Lung (tissue), 12 donors: ENCODE measurements around the gene ADH5. TPM values are rescaled to one million over a fixed set of nuclear protein-coding genes. Genes with fewer than 3 reads are reported as not detected.

ENCODE experiments used
- ATAC-seq: fragments of 200-7000 bp; cut with Tn5 transposase; one replicate; pipeline ENCODE4 v1.9.1; 2020; ENCODE audit warnings: moderate number of reproducible peaks; ENCODE audit not compliant: insufficient read depth, low FRiP score
- DNase-seq, 3 donors: peaks; one replicate each; pipeline ENCODE4 v3.0.0-alpha.2; 2013 to 2017
- H3K27ac ChIP-seq, 2 donors: one replicate each; pipeline ENCODE4 v1.5.1; 2013; ENCODE audit warnings: mild to moderate bottlenecking in 2 of 2, moderate library complexity in 2 of 2, control low read depth in 1 of 2, inconsistent platforms in 1 of 2, low read depth in 1 of 2, low read length in 1 of 2
- H3K27me3 ChIP-seq, 3 donors: one replicate each; pipeline ENCODE4 v1.5.1; 2013; ENCODE audit warnings: low read length in 2 of 3; ENCODE audit not compliant: control insufficient read depth in 3 of 3, insufficient read depth in 3 of 3
- H3K36me3 ChIP-seq, 4 donors: one replicate each; pipeline ENCODE4 v1.5.1; 2013; ENCODE audit warnings: low read length in 4 of 4, mild to moderate bottlenecking in 1 of 4, moderate library complexity in 1 of 4; ENCODE audit not compliant: control insufficient read depth in 4 of 4, insufficient read depth in 4 of 4
- H3K4me1 ChIP-seq, 5 donors: one replicate each; pipeline ENCODE4 v1.5.1; 2013; ENCODE audit warnings: low read length in 5 of 5, mild to moderate bottlenecking in 2 of 5, moderate library complexity in 1 of 5; ENCODE audit not compliant: control insufficient read depth in 5 of 5, insufficient read depth in 5 of 5
- H3K4me3 ChIP-seq: one replicate; pipeline ENCODE4 v1.5.1; 2013; ENCODE audit warnings: mild to moderate bottlenecking, control low read depth, moderate library complexity
- H3K9ac ChIP-seq, 2 donors: one replicate each; pipeline ENCODE4 v1.5.1; 2013; ENCODE audit warnings: low read length in 2 of 2, control low read depth in 1 of 2; ENCODE audit not compliant: insufficient read depth in 1 of 2
- H3K9me3 ChIP-seq, 4 donors: one replicate each; pipeline ENCODE4 v1.5.1; 2013; ENCODE audit warnings: low read length in 3 of 4, mild to moderate bottlenecking in 1 of 4, moderate library complexity in 1 of 4; ENCODE audit not compliant: control insufficient read depth in 4 of 4, insufficient read depth in 3 of 4
- CTCF ChIP-seq: IDR thresholded peaks from 2 replicates; pipeline ENCODE4 v1.5.1; 2012; ENCODE audit warnings: mild to moderate bottlenecking; ENCODE audit errors: control extremely low read depth, extremely low read depth
- WGBS, 2 donors: extraction: QIAGEN DNeasy Blood & Tissue Kit; methylation state at CpG; one replicate each; pipeline ENCODE4 v1.1.7; 2013; 5-methylcytosine and 5-hydroxymethylcytosine counted together
- polyA plus RNA-seq, 2 donors: library from polyadenylated mRNA; stranded (reverse); fragments of 200-250 nt; gene quantifications; one replicate each; pipeline ENCODE4 v1.2.1, GENCODE V29; 2013
- total RNA-seq, 2 donors: library from RNA; depleted of rRNA in 1 of 2; stranded (reverse); fragments of >200 nt in 1 of 2; gene quantifications; one replicate each; pipeline ENCODE4 v1.2.1, GENCODE V29; 2014 to 2021
- donor health status: control.
- donor health status: control.
- donor health status: Bipolar disorder and iron deficiency.
- donor health status: healthy.
- donor health status: DM: yes; HTN: yes; CAD: no.

The ADH5 gene
- total and polyA plus RNA-seq, 4 donors = 83.7 to 143 (median 127) TPM

- peaks cover 0 to 10% (median 2%) of the 10 kb centered on the region in 4 donors for H3K9me3 ChIP-seq
- TF ChIP-seq CTCF = no peak
- no peak overlapping the region for H3K4me3 ChIP-seq
- no peaks in the 10 kb centered on the region for H3K27me3 ChIP-seq
- DNase-seq = no peak
- WGBS, 2 donors = 95 to 97% methylated on average over 1 of the region's 1 CpG
- ATAC-seq = no peak
- no peak overlapping the region for H3K9ac ChIP-seq
- peaks cover 0 to 6% (median 0%) of the 10 kb centered on the region in 5 donors for H3K4me1 ChIP-seq
- peaks cover 0 to 6% (median 4%) of the 10 kb centered on the region in 4 donors for H3K36me3 ChIP-seq
- H3K27ac ChIP-seq = no peak overlapping the region
These were observed 50.4 kb downstream of the ADH5 start for GRCh38 chr4:99038213-99038612.

- no peak for TF ChIP-seq CTCF
- 96 to 97% methylated on average over 4 of the region's 4 CpGs for WGBS, 2 donors
- H3K9ac ChIP-seq = no peak overlapping the region
These were observed 54.6 kb downstream of the ADH5 start for GRCh38 chr4:99033956-99034355.

GRCh38 chr4:99029852-99030251 lies 58.7 kb downstream of the ADH5 start:
- Histone ChIP-seq H3K36me3 (peaks cover 0 to 5% (median 3%) of the 10 kb centered on the region in 4 donors), H3K9ac (no peak overlapping the region), H3K4me1 (peaks cover 0 to 21% (median 0%) of the 10 kb centered on the region in 5 donors), H3K27me3 (no peaks in the 10 kb centered on the region), H3K4me3 (no peak overlapping the region), H3K27ac (no peak overlapping the region), H3K9me3 (no peaks in the 10 kb centered on the region)
- WGBS, 2 donors = 74 to 80% methylated on average over 3 of the region's 3 CpGs
- ATAC-seq (no peak), DNase-seq (no peak)
- no peak for TF ChIP-seq CTCF

More at GRCh38 chr4:99033956-99034355, 54.6 kb downstream of the ADH5 start:
- Histone ChIP-seq H3K4me3 (no peak overlapping the region), H3K27me3 (no peaks in the 10 kb centered on the region), H3K27ac (no peak overlapping the region), H3K9me3 (peaks cover 0 to 8% (median 2%) of the 10 kb centered on the region in 4 donors), H3K4me1 (peaks cover 0 to 11% (median 0%) of the 10 kb centered on the region in 5 donors), H3K36me3 (peaks cover 0 to 8% (median 4%) of the 10 kb centered on the region in 4 donors)
- DNase-seq = no peak
- ATAC-seq = no peak
